ENCODE measurements around the gene OTOP1. TPM values are rescaled to one million over a fixed set of nuclear protein-coding genes. Genes with fewer than 3 reads are reported as not detected.
"Not testable (repeated sequence)": the region's sequence is repeated elsewhere in the genome, so short reads cannot be mapped to it uniquely, and the experiment has no call there.

The OTOP1 gene
- total RNA-seq, 1 experiment from 2014 or later, result not detected

GRCh38 chr4:4164532-4165173 is 62.1 kb downstream of the OTOP1 start:
- DNase-seq (ENCODE audit: low read depth), result not testable (repeated sequence)

- not testable (repeated sequence) for DNase-seq (ENCODE audit: low read depth)
Measured at GRCh38 chr4:4162186-4162585, 64.5 kb downstream of the OTOP1 start.

DNA sequence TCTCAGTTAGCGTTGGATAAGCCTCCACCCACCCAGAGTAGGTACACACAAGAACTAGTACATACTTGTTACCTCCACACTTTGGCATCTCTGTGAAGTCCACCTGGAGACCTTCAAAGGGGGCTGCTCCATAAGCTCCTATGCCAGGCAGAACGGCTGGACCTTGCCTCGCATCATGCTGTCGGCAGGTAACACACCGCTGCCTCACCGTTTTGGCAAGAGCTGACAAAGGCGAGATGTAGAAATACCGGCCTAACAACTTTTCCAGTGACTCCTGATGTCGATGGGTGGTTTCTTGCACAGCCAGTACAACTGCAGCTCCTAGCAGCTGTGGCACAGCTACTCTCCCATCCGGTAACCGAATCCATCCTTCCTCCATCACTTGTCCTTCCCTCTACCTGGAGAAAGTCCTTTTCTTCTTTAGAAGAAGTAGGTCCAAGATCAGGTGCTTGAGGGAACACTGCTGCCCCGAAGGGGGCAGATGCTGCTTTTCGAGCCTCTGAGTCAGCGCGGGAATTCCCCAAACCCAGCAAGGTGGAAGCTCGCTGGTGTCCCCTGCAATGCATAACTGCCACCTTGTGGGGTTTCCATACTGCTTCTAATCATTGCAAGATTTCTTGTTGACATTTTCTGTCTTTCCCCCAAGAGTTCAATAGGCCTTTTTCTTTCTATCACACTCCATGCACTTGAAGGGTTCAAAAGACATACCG is 65.6 kb downstream of the OTOP1 start:
- DNase-seq (ENCODE audit: low read depth), result not testable (repeated sequence)

DNA sequence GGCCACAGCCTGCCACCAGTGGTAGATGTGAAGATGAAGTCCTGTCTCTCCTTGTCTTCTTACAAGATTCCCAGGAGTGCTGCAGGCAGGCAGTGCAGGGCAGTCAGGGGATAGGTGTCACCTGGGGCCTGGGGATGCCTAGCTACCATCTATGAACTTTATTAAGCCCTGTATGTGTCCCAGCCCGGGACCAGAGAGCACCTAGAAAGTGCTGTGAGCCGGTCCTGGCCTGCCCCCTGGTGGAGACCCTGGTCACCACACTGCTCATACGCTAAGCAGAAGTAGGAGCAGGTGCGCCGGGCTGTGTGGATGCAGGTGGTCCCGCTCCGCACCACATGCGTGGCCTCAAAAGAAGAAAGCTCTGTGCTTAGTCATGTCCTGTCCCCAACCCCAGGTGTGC is 81.1 kb downstream of the OTOP1 start:
- peak; percentile 21 for DNase-seq (ENCODE audit: low read depth)

- DNase-seq (ENCODE audit: low read depth), result not testable (repeated sequence)
Measured at GRCh38 chr4:4143376-4143775, 83.4 kb downstream of the OTOP1 start.

GRCh38 chr4:4142679-4143078 is 84.0 kb downstream of the OTOP1 start:
- not testable (repeated sequence) for DNase-seq (ENCODE audit: low read depth)

DNA sequence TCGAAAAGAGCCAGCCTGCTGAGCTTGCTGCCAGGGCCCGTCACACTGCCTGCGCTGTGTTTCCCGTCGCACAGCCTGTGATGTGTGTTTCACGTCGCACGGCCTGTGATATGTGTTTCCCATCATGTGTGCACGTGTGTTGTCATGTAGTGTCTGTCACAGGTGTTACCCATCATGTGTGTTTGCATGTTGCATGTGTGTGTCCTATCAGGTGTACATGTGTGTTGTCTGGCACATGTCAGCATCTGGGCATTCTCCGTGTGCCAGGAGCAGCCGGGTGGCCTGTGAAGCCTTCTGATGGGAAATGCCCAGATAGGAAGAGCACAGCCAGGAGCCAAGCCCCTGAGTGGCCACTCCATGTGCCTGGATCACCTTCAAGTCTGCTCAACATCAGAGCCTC is 85.5 kb downstream of the OTOP1 start:
- not testable (repeated sequence) for DNase-seq (ENCODE audit: low read depth)

Other genes with a start within 250 kb of the OTOP1 start
- gene TMEM128, start 21.3 kb upstream of the OTOP1 start, total RNA-seq (2014; rRNA removed; shearing (Covaris generic)), result 21.0 and 28.0 TPM in 2 replicates
- gene LYAR, start 63.2 kb upstream of the OTOP1 start, total RNA-seq (2014; rRNA removed; shearing (Covaris generic)), result 24.9 and 26.1 TPM in 2 replicates
- 4.2 and 6.2 TPM in 2 replicates for gene ZBTB49, start 63.3 kb upstream of the OTOP1 start, total RNA-seq (2014; rRNA removed; shearing (Covaris generic))
- 0.20 TPM in 1 of 2 replicates, not detected in the other for gene NSG1, start 160.2 kb upstream of the OTOP1 start, total RNA-seq (2014; rRNA removed; shearing (Covaris generic))

Data from M059J (cell line).